Effector memory CD4-positive, alpha-beta T cell (primary cell): ENCODE data around the gene GNA14.

Experiments used
- DNase-seq, 3 donors: peaks; one replicate each; pipeline ENCODE4 v3.0.0-alpha.2; 2020
- H3K27ac ChIP-seq: 2 replicates; pipeline ENCODE4 v1.7.0; 2013; ENCODE audit warnings: mild to moderate bottlenecking, low read length, moderate library complexity; ENCODE audit not compliant: insufficient read depth, poor library complexity, severe bottlenecking
- H3K27me3 ChIP-seq: replicated peaks from 2 replicates; pipeline ENCODE4 v1.7.0; 2013; ENCODE audit warnings: mild to moderate bottlenecking, low read length; ENCODE audit not compliant: insufficient read depth, control insufficient read depth, poor library complexity, severe bottlenecking
- H3K36me3 ChIP-seq: 2 replicates; pipeline ENCODE4 v1.7.0; 2013; ENCODE audit warnings: mild to moderate bottlenecking, low read length, moderate library complexity; ENCODE audit not compliant: control insufficient read depth, insufficient read depth
- H3K4me1 ChIP-seq: 2 replicates; pipeline ENCODE4 v1.7.0; 2013; ENCODE audit warnings: low read length, mild to moderate bottlenecking; ENCODE audit not compliant: control insufficient read depth, insufficient read depth, poor library complexity, severe bottlenecking
- H3K4me3 ChIP-seq: 2 replicates; pipeline ENCODE4 v1.7.0; 2013; ENCODE audit warnings: low read length, low read depth, mild to moderate bottlenecking; ENCODE audit not compliant: insufficient read depth, poor library complexity, severe bottlenecking
- H3K9me3 ChIP-seq: 2 replicates; pipeline ENCODE4 v1.7.0; 2013; ENCODE audit warnings: mild to moderate bottlenecking, low read length, moderate library complexity; ENCODE audit not compliant: control insufficient read depth

GNA14 gene

GRCh38 chr9:77677397-77677796 is 29.3 kb upstream of the GNA14 start:
- H3K27ac ChIP-seq, result no peak overlapping the region
- H3K9me3 ChIP-seq, result no peaks in the 10 kb centered on the region
- H3K36me3 ChIP-seq, result no peaks in the 10 kb centered on the region
- H3K27me3 ChIP-seq, result no peaks in the 10 kb centered on the region
- H3K4me3 ChIP-seq, result no peak overlapping the region
- no peak for DNase-seq
- H3K4me1 ChIP-seq, result no peaks in the 10 kb centered on the region

- H3K27ac ChIP-seq, result no peak overlapping the region
- H3K36me3 ChIP-seq, result no peaks in the 10 kb centered on the region
- no peaks in the 10 kb centered on the region for H3K4me1 ChIP-seq
- no peaks in the 10 kb centered on the region for H3K27me3 ChIP-seq
- no peaks in the 10 kb centered on the region for H3K9me3 ChIP-seq
- H3K4me3 ChIP-seq, result no peak overlapping the region
- DNase-seq, result no peak
Measured at GRCh38 chr9:77673941-77674791, 26.0 kb upstream of the GNA14 start.

- H3K27ac ChIP-seq, result no peak overlapping the region
- no peaks in the 10 kb centered on the region for H3K9me3 ChIP-seq
- no peak overlapping the region for H3K4me3 ChIP-seq
- H3K27me3 ChIP-seq, result no peaks in the 10 kb centered on the region
- no peaks in the 10 kb centered on the region for H3K4me1 ChIP-seq
- H3K36me3 ChIP-seq, result no peaks in the 10 kb centered on the region
- DNase-seq, result no peak
Measured at GRCh38 chr9:77672183-77672582, 24.1 kb upstream of the GNA14 start.

- Histone ChIP-seq H3K36me3 (no peaks in the 10 kb centered on the region), H3K4me1 (no peaks in the 10 kb centered on the region), H3K4me3 (no peak overlapping the region), H3K9me3 (no peaks in the 10 kb centered on the region), H3K27ac (no peak overlapping the region), H3K27me3 (no peaks in the 10 kb centered on the region)
- DNase-seq, result no peak
Measured at GRCh38 chr9:77667151-77667550, 19.0 kb upstream of the GNA14 start.

GRCh38 chr9:77663754-77664153 is 15.6 kb upstream of the GNA14 start:
- no peaks in the 10 kb centered on the region for H3K27me3 ChIP-seq
- no peak for DNase-seq
- H3K36me3 ChIP-seq, result no peaks in the 10 kb centered on the region

GRCh38 chr9:77661566-77662085 is 13.5 kb upstream of the GNA14 start:
- no peaks in the 10 kb centered on the region for H3K4me1 ChIP-seq
- no peak overlapping the region for H3K4me3 ChIP-seq
- H3K27ac ChIP-seq, result no peak overlapping the region
- no peaks in the 10 kb centered on the region for H3K27me3 ChIP-seq
- DNase-seq, result no peak
- no peaks in the 10 kb centered on the region for H3K9me3 ChIP-seq
- H3K36me3 ChIP-seq, result no peaks in the 10 kb centered on the region

More at GRCh38 chr9:77663754-77664153, 15.6 kb upstream of the GNA14 start:
- Histone ChIP-seq H3K4me3 (no peak overlapping the region), H3K4me1 (no peaks in the 10 kb centered on the region), H3K9me3 (no peaks in the 10 kb centered on the region), H3K27ac (no peak overlapping the region)

GRCh38 chr9:77659926-77660325 is 11.8 kb upstream of the GNA14 start:
- H3K27ac ChIP-seq, result no peak overlapping the region
- no peaks in the 10 kb centered on the region for H3K4me1 ChIP-seq
- no peaks in the 10 kb centered on the region for H3K27me3 ChIP-seq
- DNase-seq, result no peak
- H3K9me3 ChIP-seq, result no peaks in the 10 kb centered on the region
- no peak overlapping the region for H3K4me3 ChIP-seq
- no peaks in the 10 kb centered on the region for H3K36me3 ChIP-seq

- H3K27ac ChIP-seq, result no peak overlapping the region
- H3K4me1 ChIP-seq, result peaks cover 10% of the 10 kb centered on the region
Measured at GRCh38 chr9:77651203-77651602, 3.1 kb upstream of the GNA14 start.

GRCh38 chr9:77649109-77649812 is 1.1 kb upstream of the GNA14 start:
- Histone ChIP-seq H3K36me3 (no peaks in the 10 kb centered on the region), H3K27me3 (peaks cover 20% of the 10 kb centered on the region), H3K4me3 (no peak overlapping the region), H3K4me1 (peaks cover 10% of the 10 kb centered on the region), H3K9me3 (no peaks in the 10 kb centered on the region), H3K27ac (no peak overlapping the region)
- DNase-seq, result no peak

More at GRCh38 chr9:77651203-77651602, 3.1 kb upstream of the GNA14 start:
- H3K9me3 ChIP-seq, result no peaks in the 10 kb centered on the region
- peaks cover 20% of the 10 kb centered on the region for H3K27me3 ChIP-seq
- no peak overlapping the region for H3K4me3 ChIP-seq
- no peaks in the 10 kb centered on the region for H3K36me3 ChIP-seq
- no peak for DNase-seq
